GM23338 (cell line): ENCODE data around the gene ALOX5AP. TPM values are rescaled to one million over a fixed set of nuclear protein-coding genes. Genes with fewer than 3 reads are reported as not detected.

Source experiments
- ATAC-seq: fragments of 200-7000 bp; cut with Tn5 transposase; 3 replicates; pipeline ENCODE4 v1.9.1; 2020
- DNase-seq: peaks from one replicate; pipeline ENCODE4 v3.0.0-alpha.2; 2015; ENCODE audit warnings: low spot score
- H2AFZ ChIP-seq: fragments of 200-600 bp; sonication (generic); 2 replicates; pipeline ENCODE4 v1.8.0; 2016; ENCODE audit warnings: antibody characterized with exemption, mild to moderate bottlenecking, moderate library complexity
- H3F3A ChIP-seq: fragments of 200-600 bp; sonication (generic); replicated peaks from 2 replicates; pipeline ENCODE4 v1.8.0; 2017; ENCODE audit warnings: antibody characterized with exemption, mixed run types, low read depth
- H3K27ac ChIP-seq: fragments of 200-600 bp; sonication (generic); 2 replicates; pipeline ENCODE4 v1.6.1; 2016; ENCODE audit warnings: low read depth
- H3K27me3 ChIP-seq: fragments of 200-600 bp; sonication (generic); 2 replicates; pipeline ENCODE4 v1.8.0; 2016; ENCODE audit warnings: mild to moderate bottlenecking, mixed run types, moderate library complexity; ENCODE audit not compliant: insufficient read depth
- H3K36me3 ChIP-seq: fragments of 200-600 bp; sonication (generic); 2 replicates; pipeline ENCODE4 v1.8.0; 2016; ENCODE audit warnings: mild to moderate bottlenecking; ENCODE audit not compliant: insufficient read depth
- H3K4me1 ChIP-seq: fragments of 200-600 bp; sonication (generic); 2 replicates; pipeline ENCODE4 v1.8.0; 2016; ENCODE audit warnings: mild to moderate bottlenecking, moderate library complexity; ENCODE audit not compliant: insufficient read depth
- H3K4me2 ChIP-seq: fragments of 200-600 bp; sonication (generic); 2 replicates; pipeline ENCODE4 v1.7.1; 2017; ENCODE audit warnings: mixed run types
- H3K4me3 ChIP-seq: fragments of 200-600 bp; sonication (generic); 2 replicates; pipeline ENCODE4 v1.6.1; 2016; ENCODE audit warnings: mixed run types
- H3K79me2 ChIP-seq: fragments of 200-600 bp; sonication (generic); replicated peaks from 2 replicates; pipeline ENCODE4 v1.8.0; 2017; ENCODE audit warnings: mild to moderate bottlenecking; ENCODE audit not compliant: insufficient read depth
- H3K9me2 ChIP-seq: fragments of 200-600 bp; sonication (generic); 2 replicates; pipeline ENCODE4 v1.8.0; 2017; ENCODE audit not compliant: insufficient read depth
- H4K20me1 ChIP-seq: fragments of 200-600 bp; sonication (generic); replicated peaks from 2 replicates; pipeline ENCODE4 v1.8.0; 2017; ENCODE audit warnings: mild to moderate bottlenecking; ENCODE audit not compliant: insufficient read depth
- H3K27ac Mint-ChIP-seq: 2 replicates; pipeline ENCODE4 v1.8.0; 2020; ENCODE audit warnings: inconsistent platforms, mild to moderate bottlenecking, moderate library complexity, mixed read lengths
- H3K27me3 Mint-ChIP-seq: 3 replicates; pipeline ENCODE4 v1.8.0; 2022; ENCODE audit warnings: low read depth, mild to moderate bottlenecking, moderate library complexity, mixed read lengths, inconsistent platforms; ENCODE audit not compliant: insufficient read depth, poor library complexity
- H3K36me3 Mint-ChIP-seq: 3 replicates; pipeline ENCODE4 v1.8.0; 2021; ENCODE audit warnings: low read depth, mild to moderate bottlenecking, inconsistent platforms, moderate library complexity, mixed read lengths
- H3K4me1 Mint-ChIP-seq: 3 replicates; pipeline ENCODE4 v1.8.0; 2020; ENCODE audit warnings: mild to moderate bottlenecking, inconsistent platforms, mixed read lengths
- H3K4me3 Mint-ChIP-seq: 3 replicates; pipeline ENCODE4 v1.8.0; 2021; ENCODE audit warnings: moderate library complexity, mild to moderate bottlenecking, inconsistent platforms, mixed read lengths
- H3K9me3 Mint-ChIP-seq: 3 replicates; pipeline ENCODE4 v1.8.0; 2020; ENCODE audit warnings: moderate library complexity, mild to moderate bottlenecking, inconsistent platforms, mixed read lengths
- CREB1 ChIP-seq: fragments of 250-450 bp; sonication (Bioruptor Pico); IDR thresholded peaks from 2 replicates; pipeline ENCODE4 v1.5.0; 2020; ENCODE audit warnings: low read depth, mild to moderate bottlenecking, moderate library complexity
- CTCF ChIP-seq, 2 experiments: fragments of 200-600 bp in 1 of 2; sonication (generic) in 1 of 2; conservative IDR thresholded peaks; 2 replicates each; pipeline versions ENCODE4 v1.5.1 to v1.6.1; 2016 to 2017; ENCODE audit warnings: antibody characterized with exemption in 2 of 2, low read depth in 2 of 2, mild to moderate bottlenecking in 2 of 2, moderate library complexity in 1 of 2
- EZH2 ChIP-seq: fragments of 200-600 bp; sonication (generic); IDR thresholded peaks from one replicate; pipeline ENCODE4 v1.8.0; 2017; ENCODE audit warnings: antibody characterized with exemption, mild to moderate bottlenecking, low read depth; ENCODE audit not compliant: unreplicated experiment
- EZH2phosphoT487 ChIP-seq: fragments of 200-600 bp; sonication (generic); IDR thresholded peaks from one replicate; pipeline ENCODE4 v1.8.1; 2018; ENCODE audit warnings: antibody characterized with exemption; ENCODE audit not compliant: unreplicated experiment
- NANOG ChIP-seq: IDR thresholded peaks from 2 replicates; pipeline ENCODE4 v1.6.1; 2016; ENCODE audit warnings: antibody characterized with exemption, borderline replicate concordance
- POLR2AphosphoS5 ChIP-seq: IDR thresholded peaks from 2 replicates; pipeline ENCODE4 v1.6.1; 2016; ENCODE audit warnings: antibody characterized with exemption, low read depth
- REST ChIP-seq: IDR thresholded peaks from one replicate; pipeline ENCODE4 v1.6.1; 2018; ENCODE audit warnings: antibody characterized with exemption; ENCODE audit not compliant: unreplicated experiment
- STAT1 ChIP-seq: IDR thresholded peaks from one replicate; pipeline ENCODE4 v1.6.1; 2016; ENCODE audit warnings: antibody characterized with exemption; ENCODE audit not compliant: unreplicated experiment
- ZNF331 ChIP-seq: fragments of 250-450 bp; sonication (Bioruptor Pico); IDR thresholded peaks from 2 replicates; pipeline ENCODE4 v1.5.0; 2020; ENCODE audit warnings: low read depth, mild to moderate bottlenecking, moderate library complexity
- ZNF462 ChIP-seq: fragments of 250-450 bp; sonication (Bioruptor Pico); IDR thresholded peaks from 2 replicates; pipeline ENCODE4 v1.5.0; 2020; ENCODE audit warnings: mild to moderate bottlenecking, moderate library complexity
- polyA plus RNA-seq: library from polyadenylated mRNA; unstranded; fragments of >200 nt; fragmentation: Nextera tagmentation; extraction: Ambion mirVana; gene quantifications from 2 replicates; pipeline ENCODE4 v1.2.1, GENCODE V29; 2016
- total RNA-seq: library from RNA; depleted of rRNA; stranded (reverse); fragments of >200 nt; shearing (Covaris generic); gene quantifications from 2 replicates; pipeline ENCODE4 v1.2.3, GENCODE V29; 2014

The ALOX5AP gene
- total and polyA plus RNA-seq, 2 experiments from 2014 or later = 0.23 TPM; not detected in 1

- Histone ChIP-seq H3F3A (no peaks in the 10 kb centered on the region), H3K9me2 (no peaks in the 10 kb centered on the region), H3K36me3 (no peaks in the 10 kb centered on the region), H3K27ac (no peak overlapping the region), H3K4me1 (peaks cover 4% of the 10 kb centered on the region; the same call in 1 of the 2 replicates), H3K27me3 (no peaks in the 10 kb centered on the region), H3K79me2 (no peaks in the 10 kb centered on the region), H2AFZ (peak overlapping the region; percentile 33; the same call in 1 of the 2 replicates), H4K20me1 (no peaks in the 10 kb centered on the region), H3K4me3 (no peak overlapping the region), H3K4me2 (no peak overlapping the region)
- H3K36me3 Mint-ChIP-seq = no peaks in the 10 kb centered on the region
- H3K27ac Mint-ChIP-seq = no peak overlapping the region
- ATAC-seq = no peak
- peaks cover 4% of the 10 kb centered on the region for H3K27me3 Mint-ChIP-seq
- DNase-seq = no peak
- peaks cover 12% of the 10 kb centered on the region for H3K4me1 Mint-ChIP-seq
- no peaks in the 10 kb centered on the region for H3K9me3 Mint-ChIP-seq
- TF ChIP-seq REST = no peak
- TF ChIP-seq EZH2 = no peak
- no peak for TF ChIP-seq CTCF (conservative IDR thresholded peaks at IDR 0.05; ENCODE audit: low read depth in 2 of 2)
- no peak overlapping the region for H3K4me3 Mint-ChIP-seq
These were observed 904 bp upstream of the ALOX5AP start for GRCh38 chr13:30734439-30734838.

GRCh38 chr13:30735872-30736175 lies 481 bp downstream of the ALOX5AP start:
- H3K4me1 Mint-ChIP-seq = peaks cover 17% of the 10 kb centered on the region
- H3K27ac Mint-ChIP-seq = no peak overlapping the region
- no peak for TF ChIP-seq ZNF331 (CRISPR knock-in tag)
- TF ChIP-seq STAT1 = no peak
- no peak for TF ChIP-seq CREB1
- TF ChIP-seq NANOG = no peak
- TF ChIP-seq EZH2phosphoT487 = no peak
- no peak for TF ChIP-seq ZNF462 (CRISPR knock-in tag)
- no peak for TF ChIP-seq EZH2
- TF ChIP-seq POLR2AphosphoS5 = no peak

More at GRCh38 chr13:30735872-30736175, 481 bp downstream of the ALOX5AP start:
- DNase-seq = no peak
- no peak overlapping the region for H3K4me2 ChIP-seq
- Mint-ChIP-seq H3K36me3 (no peaks in the 10 kb centered on the region), H3K27me3 (peaks cover 4% of the 10 kb centered on the region), H3K4me3 (no peak overlapping the region), H3K9me3 (no peaks in the 10 kb centered on the region)
- no peak for ATAC-seq
- no peaks in the 10 kb centered on the region for H4K20me1 ChIP-seq
- H2AFZ ChIP-seq = no peak overlapping the region
- H3K4me1 ChIP-seq = peaks cover 4% of the 10 kb centered on the region; the same call in 1 of the 2 replicates
- H3K79me2 ChIP-seq = no peaks in the 10 kb centered on the region
- H3K27ac ChIP-seq = no peak overlapping the region
- H3K4me3 ChIP-seq = no peak overlapping the region
- H3K27me3 ChIP-seq = no peaks in the 10 kb centered on the region
- H3K36me3 ChIP-seq = no peaks in the 10 kb centered on the region
- H3F3A ChIP-seq = no peaks in the 10 kb centered on the region
- no peaks in the 10 kb centered on the region for H3K9me2 ChIP-seq
